GM18505 (cell line): ENCODE measurements around the gene C1RL.
"Not testable (repeated sequence)": the region's sequence is repeated elsewhere in the genome, so short reads cannot be mapped to it uniquely, and the experiment has no call there.

ENCODE experiments used
- ATAC-seq: cut with Tn5 transposase; IDR thresholded peaks from one replicate; pipeline ENCODE4 v1.9.1; 2021; ENCODE audit not compliant: unreplicated experiment
- POLR2A ChIP-seq: IDR thresholded peaks from 4 replicates; pipeline ENCODE4 v1.6.1; 2011; ENCODE audit warnings: borderline replicate concordance; ENCODE audit not compliant: insufficient read depth, insufficient read length; ENCODE audit errors: extremely low read depth

Gene C1RL

GRCh38 chr12:7116916-7117315 is 7.9 kb upstream of the C1RL start:
- ATAC-seq, result no peak
- no peak for TF ChIP-seq POLR2A

GRCh38 chr12:7116196-7116595 is 7.2 kb upstream of the C1RL start:
- no peak for ATAC-seq
- no peak for TF ChIP-seq POLR2A

- no peak for TF ChIP-seq POLR2A
Measured at GRCh38 chr12:7114851-7115250, 5.8 kb upstream of the C1RL start.

GRCh38 chr12:7114008-7114407 is 5.0 kb upstream of the C1RL start:
- no peak for TF ChIP-seq POLR2A
- ATAC-seq, result no peak

More at GRCh38 chr12:7114851-7115250, 5.8 kb upstream of the C1RL start:
- ATAC-seq, result no peak

- TF ChIP-seq POLR2A, result no peak
- ATAC-seq, result no peak
Measured at GRCh38 chr12:7113389-7113871, 4.4 kb upstream of the C1RL start.

- no peak for ATAC-seq
- TF ChIP-seq POLR2A, result no peak
Measured at GRCh38 chr12:7112041-7112440, 3.0 kb upstream of the C1RL start.

GRCh38 chr12:7110661-7111060 is 1.6 kb upstream of the C1RL start:
- TF ChIP-seq POLR2A, result no peak
- ATAC-seq, result no peak

- no peak for ATAC-seq
Measured at GRCh38 chr12:7109572-7109920, 532 bp upstream of the C1RL start.

GRCh38 chr12:7108003-7108795 is 815 bp downstream of the C1RL start:
- peak; percentile 96 for TF ChIP-seq POLR2A
- ATAC-seq, result peak; percentile 85

More at GRCh38 chr12:7109572-7109920, 532 bp upstream of the C1RL start:
- TF ChIP-seq POLR2A, result no peak

- no peak for ATAC-seq
- TF ChIP-seq POLR2A, result no peak
Measured at GRCh38 chr12:7107636-7108002, 1.4 kb downstream of the C1RL start.

- not testable (repeated sequence) for ATAC-seq
Measured at GRCh38 chr12:7107181-7107580, 1.8 kb downstream of the C1RL start.

- TF ChIP-seq POLR2A, result no peak
- no peak for ATAC-seq
Measured at GRCh38 chr12:7106082-7106481, 2.9 kb downstream of the C1RL start.

GRCh38 chr12:7103837-7104584 is 5.0 kb downstream of the C1RL start:
- ATAC-seq, result no peak
- TF ChIP-seq POLR2A, result no peak

- no peak for ATAC-seq
- no peak for TF ChIP-seq POLR2A
Measured at GRCh38 chr12:7102582-7102981, 6.4 kb downstream of the C1RL start.
